Measurements from ENCODE around the gene BICD1. TPM values are rescaled to one million over a fixed set of nuclear protein-coding genes. Genes with fewer than 3 reads are reported as not detected.

The BICD1 gene
- total RNA-seq, 1 donor from 2014 or later = 13.1 TPM

GRCh38 chr12:32312049-32312670 lies 205.5 kb downstream of the BICD1 start:
- H3K4me3 ChIP-seq (ENCODE audit: low read depth, low read length) = no peak overlapping the region
- DNase-seq (ENCODE audit: low read depth) = peak; percentile 45
- TF ChIP-seq CTCF (IDR thresholded peaks at IDR 0.05; ENCODE audit: insufficient read depth, low read length, poor library complexity, severe bottlenecking) = peak; percentile 53
- no peaks in the 10 kb centered on the region for H3K27me3 ChIP-seq (ENCODE audit: control insufficient read depth, insufficient read depth, low read length)
- H3K36me3 ChIP-seq (ENCODE audit: control insufficient read depth, insufficient read depth, low read length) = no peaks in the 10 kb centered on the region

- Histone ChIP-seq H3K27me3 (ENCODE audit: control insufficient read depth, insufficient read depth, low read length) (no peaks in the 10 kb centered on the region), H3K4me3 (ENCODE audit: low read depth, low read length) (no peak overlapping the region), H3K36me3 (ENCODE audit: control insufficient read depth, insufficient read depth, low read length) (no peaks in the 10 kb centered on the region)
- DNase-seq (ENCODE audit: low read depth) = no peak
- TF ChIP-seq CTCF (IDR thresholded peaks at IDR 0.05; ENCODE audit: insufficient read depth, low read length, poor library complexity, severe bottlenecking) = no peak
Observed at GRCh38 chr12:32322354-32322753, 215.7 kb downstream of the BICD1 start.

GRCh38 chr12:32331133-32331532 lies 224.5 kb downstream of the BICD1 start:
- Histone ChIP-seq H3K4me3 (ENCODE audit: low read depth, low read length) (no peak overlapping the region), H3K36me3 (ENCODE audit: control insufficient read depth, insufficient read depth, low read length) (peaks cover 2% of the 10 kb centered on the region), H3K27me3 (ENCODE audit: control insufficient read depth, insufficient read depth, low read length) (no peaks in the 10 kb centered on the region)
- DNase-seq (ENCODE audit: low read depth) = no peak
- no peak for TF ChIP-seq CTCF (IDR thresholded peaks at IDR 0.05; ENCODE audit: insufficient read depth, low read length, poor library complexity, severe bottlenecking)

- DNase-seq (ENCODE audit: low read depth) = no peak
Observed at GRCh38 chr12:32332446-32332845, 225.8 kb downstream of the BICD1 start.

GRCh38 chr12:32334371-32334777 lies 227.7 kb downstream of the BICD1 start:
- Histone ChIP-seq H3K27me3 (ENCODE audit: control insufficient read depth, insufficient read depth, low read length) (no peaks in the 10 kb centered on the region), H3K36me3 (ENCODE audit: control insufficient read depth, insufficient read depth, low read length) (peaks cover 2% of the 10 kb centered on the region), H3K4me3 (ENCODE audit: low read depth, low read length) (no peak overlapping the region)
- no peak for TF ChIP-seq CTCF (IDR thresholded peaks at IDR 0.05; ENCODE audit: insufficient read depth, low read length, poor library complexity, severe bottlenecking)
- no peak for DNase-seq (ENCODE audit: low read depth)

More at GRCh38 chr12:32332446-32332845, 225.8 kb downstream of the BICD1 start:
- Histone ChIP-seq H3K4me3 (ENCODE audit: low read depth, low read length) (no peak overlapping the region), H3K27me3 (ENCODE audit: control insufficient read depth, insufficient read depth, low read length) (no peaks in the 10 kb centered on the region), H3K36me3 (ENCODE audit: control insufficient read depth, insufficient read depth, low read length) (peaks cover 2% of the 10 kb centered on the region)
- TF ChIP-seq CTCF (IDR thresholded peaks at IDR 0.05; ENCODE audit: insufficient read depth, low read length, poor library complexity, severe bottlenecking) = no peak

GRCh38 chr12:32336261-32336660 lies 229.6 kb downstream of the BICD1 start:
- TF ChIP-seq CTCF (IDR thresholded peaks at IDR 0.05; ENCODE audit: insufficient read depth, low read length, poor library complexity, severe bottlenecking) = no peak
- Histone ChIP-seq H3K27me3 (ENCODE audit: control insufficient read depth, insufficient read depth, low read length) (no peaks in the 10 kb centered on the region), H3K36me3 (ENCODE audit: control insufficient read depth, insufficient read depth, low read length) (peaks cover 2% of the 10 kb centered on the region), H3K4me3 (ENCODE audit: low read depth, low read length) (no peak overlapping the region)
- DNase-seq (ENCODE audit: low read depth) = no peak
